MM.1S (cell line): ENCODE results near the gene NTN1.

Source experiments
- DNase-seq: peaks from one replicate; pipeline ENCODE4 v3.0.0-alpha.2; 2015
- H2AFZ ChIP-seq: fragments of 300-600 bp; sonication (generic); 2 replicates; pipeline ENCODE4 v1.6.0; 2016; ENCODE audit warnings: antibody characterized with exemption, low read length
- H3F3A ChIP-seq: fragments of 300-600 bp; sonication (generic); 2 replicates; pipeline ENCODE4 v1.6.1; 2016; ENCODE audit warnings: mild to moderate bottlenecking, antibody characterized with exemption, low read length, moderate library complexity, mixed read lengths; ENCODE audit not compliant: insufficient read depth
- H3K27ac ChIP-seq: fragments of 300-600 bp; sonication (generic); 2 replicates; pipeline ENCODE4 v1.5.1; 2016; ENCODE audit warnings: mild to moderate bottlenecking, low read length
- H3K27me3 ChIP-seq: fragments of 300-600 bp; sonication (generic); replicated peaks from 2 replicates; pipeline ENCODE4 v1.6.0; 2016; ENCODE audit warnings: low read length; ENCODE audit not compliant: insufficient read depth
- H3K36me3 ChIP-seq: fragments of 300-600 bp; sonication (generic); replicated peaks from 2 replicates; pipeline ENCODE4 v1.6.1; 2016; ENCODE audit warnings: mild to moderate bottlenecking, low read length, mixed read lengths; ENCODE audit not compliant: insufficient read depth
- H3K4me1 ChIP-seq: fragments of 300-600 bp; sonication (generic); 2 replicates; pipeline ENCODE4 v1.6.1; 2016; ENCODE audit warnings: low read length, mixed read lengths
- H3K4me2 ChIP-seq: fragments of 300-600 bp; sonication (generic); 2 replicates; pipeline ENCODE4 v1.6.0; 2016; ENCODE audit warnings: low read depth, low read length
- H3K4me3 ChIP-seq: fragments of 300-600 bp; sonication (generic); 2 replicates; pipeline ENCODE4 v1.5.1; 2016; ENCODE audit warnings: low read length, mixed read lengths
- H3K79me2 ChIP-seq: fragments of 300-600 bp; sonication (generic); 2 replicates; pipeline ENCODE4 v1.6.1; 2016; ENCODE audit warnings: mixed run types, low read length, mixed read lengths
- H3K9ac ChIP-seq: fragments of 300-600 bp; sonication (generic); 2 replicates; pipeline ENCODE4 v1.6.1; 2016; ENCODE audit warnings: low read length, mixed read lengths
- H3K9me2 ChIP-seq: fragments of 300-600 bp; sonication (generic); replicated peaks from 2 replicates; pipeline ENCODE4 v1.6.1; 2016; ENCODE audit warnings: mild to moderate bottlenecking, low read length, mixed read lengths; ENCODE audit not compliant: insufficient read depth
- H3K9me3 ChIP-seq: fragments of 300-600 bp; sonication (generic); replicated peaks from 2 replicates; pipeline ENCODE4 v1.6.1; 2016; ENCODE audit warnings: mild to moderate bottlenecking, low read length, mixed read lengths; ENCODE audit not compliant: insufficient read depth
- H4K20me1 ChIP-seq: fragments of 300-600 bp; sonication (generic); 2 replicates; pipeline ENCODE4 v1.6.1; 2016; ENCODE audit warnings: mild to moderate bottlenecking, low read length, moderate library complexity, mixed read lengths; ENCODE audit not compliant: insufficient read depth
- CTCF ChIP-seq: fragments of 300-600 bp; sonication (generic); IDR thresholded peaks from 2 replicates; pipeline ENCODE4 v1.5.1; 2016; ENCODE audit warnings: antibody characterized with exemption, low read length, mixed read lengths
- EZH2 ChIP-seq: fragments of 300-600 bp; sonication (generic); optimal IDR thresholded peaks from 2 replicates; pipeline ENCODE3; 2017; ENCODE audit warnings: low read depth, mild to moderate bottlenecking, antibody characterized with exemption, low read length, mixed read lengths
- EZH2phosphoT487 ChIP-seq: fragments of 300-600 bp; sonication (generic); IDR thresholded peaks from 2 replicates; pipeline ENCODE4 v1.6.1; 2018; ENCODE audit warnings: antibody characterized with exemption, low read length

Gene NTN1

GRCh38 chr17:9141425-9141753 is 120.1 kb downstream of the NTN1 start:
- no peaks in the 10 kb centered on the region for H3K9me2 ChIP-seq
- H3F3A ChIP-seq: no peaks in the 10 kb centered on the region
- H3K36me3 ChIP-seq: no peaks in the 10 kb centered on the region
- H3K27ac ChIP-seq: no peak overlapping the region
- no peaks in the 10 kb centered on the region for H3K9me3 ChIP-seq
- no peak for TF ChIP-seq EZH2
- no peak for TF ChIP-seq CTCF
- no peak for TF ChIP-seq EZH2phosphoT487
- H3K27me3 ChIP-seq: peaks cover 20% of the 10 kb centered on the region
- H3K4me3 ChIP-seq: no peak overlapping the region
- H3K4me1 ChIP-seq: no peaks in the 10 kb centered on the region
- no peak for DNase-seq
- no peaks in the 10 kb centered on the region for H3K79me2 ChIP-seq
- no peak overlapping the region for H3K4me2 ChIP-seq
- no peak overlapping the region for H3K9ac ChIP-seq
- no peak overlapping the region for H2AFZ ChIP-seq
- no peaks in the 10 kb centered on the region for H4K20me1 ChIP-seq

DNA sequence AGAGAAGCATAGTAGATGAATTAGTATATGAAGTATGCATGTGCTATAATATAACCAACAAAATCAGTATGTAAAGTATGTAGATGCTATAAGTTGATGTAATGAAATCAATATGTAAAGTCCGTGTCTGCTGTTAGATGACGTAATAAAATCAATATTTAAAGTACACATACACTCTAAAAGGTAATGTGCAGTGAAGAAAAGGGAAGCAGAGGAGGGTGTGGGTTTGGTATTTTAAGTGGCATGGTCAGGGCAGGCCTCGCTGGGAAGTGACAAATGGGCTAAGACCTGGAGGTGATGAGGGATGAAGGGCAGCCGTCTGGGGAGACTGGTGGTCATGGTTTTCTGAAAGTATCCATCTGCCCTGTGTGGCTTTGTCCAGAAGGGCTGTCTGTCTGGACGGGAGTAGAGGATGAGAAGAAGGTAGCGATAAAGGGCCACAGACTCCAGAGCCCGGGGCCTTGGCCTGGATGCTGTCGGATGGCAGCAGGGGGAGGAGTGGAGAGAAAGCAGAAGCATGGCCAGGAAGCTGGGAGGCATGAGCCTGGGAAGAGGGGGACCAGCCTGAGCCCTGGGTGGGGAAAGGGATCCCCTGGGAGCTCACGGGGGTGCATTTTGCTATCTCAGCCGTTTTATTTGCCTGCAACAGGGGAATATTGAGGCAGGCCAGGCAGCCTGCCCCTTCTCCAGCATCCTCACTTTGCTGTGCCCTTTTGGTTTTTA is 121.6 kb downstream of the NTN1 start:
- H3K27ac ChIP-seq: no peak overlapping the region
- no peaks in the 10 kb centered on the region for H3K4me1 ChIP-seq
- no peaks in the 10 kb centered on the region for H3K9me3 ChIP-seq
- H3K79me2 ChIP-seq: no peaks in the 10 kb centered on the region
- H3F3A ChIP-seq: no peaks in the 10 kb centered on the region
- H4K20me1 ChIP-seq: no peaks in the 10 kb centered on the region
- no peak overlapping the region for H2AFZ ChIP-seq
- peaks cover 20% of the 10 kb centered on the region for H3K27me3 ChIP-seq
- no peak overlapping the region for H3K4me3 ChIP-seq
- no peaks in the 10 kb centered on the region for H3K9me2 ChIP-seq
- H3K36me3 ChIP-seq: no peaks in the 10 kb centered on the region
- no peak for DNase-seq
- TF ChIP-seq CTCF (no peak), EZH2phosphoT487 (no peak), EZH2 (no peak)
- H3K9ac ChIP-seq: no peak overlapping the region
- no peak overlapping the region for H3K4me2 ChIP-seq

- Histone ChIP-seq H3K9me2 (no peaks in the 10 kb centered on the region), H3K79me2 (no peaks in the 10 kb centered on the region), H4K20me1 (no peaks in the 10 kb centered on the region), H3K36me3 (no peaks in the 10 kb centered on the region), H3K4me3 (no peak overlapping the region), H3K9ac (no peak overlapping the region), H3K9me3 (no peaks in the 10 kb centered on the region), H3K4me2 (no peak overlapping the region), H3K27ac (no peak overlapping the region), H2AFZ (no peak overlapping the region), H3K4me1 (no peaks in the 10 kb centered on the region), H3F3A (no peaks in the 10 kb centered on the region), H3K27me3 (peaks cover 20% of the 10 kb centered on the region)
- DNase-seq: no peak
- TF ChIP-seq EZH2phosphoT487: no peak
- no peak for TF ChIP-seq CTCF
- no peak for TF ChIP-seq EZH2
Measured at GRCh38 chr17:9144502-9145249, 123.4 kb downstream of the NTN1 start.
